ENCODE data around the gene JAG1. TPM values are rescaled to one million over a fixed set of nuclear protein-coding genes. Genes with fewer than 3 reads are reported as not detected.
A peak's percentile ranks its signal among the peaks of the same experiment; 100 is the strongest.

Gene JAG1
- total RNA-seq, 1 donor from 2014 or later = 278 TPM

GRCh38 chr20:10699941-10700340, 26.1 kb upstream of the JAG1 start:
- Histone ChIP-seq H3K27me3 (ENCODE audit: insufficient read depth, low read length) (no peaks in the 10 kb centered on the region), H3K36me3 (ENCODE audit: insufficient read depth, low read length) (no peaks in the 10 kb centered on the region)

GRCh38 chr20:10699489-10699888, 25.7 kb upstream of the JAG1 start:
- no peaks in the 10 kb centered on the region for H3K79me2 ChIP-seq (ENCODE audit: insufficient read depth, low read length)
- FAIRE-seq = no peak
- no peak overlapping the region for H3K4me3 ChIP-seq (ENCODE audit: insufficient read depth, low read depth, low read length)
- no peak overlapping the region for H3K27ac ChIP-seq (ENCODE audit: low read depth, low read length)
- no peaks in the 10 kb centered on the region for H3K4me1 ChIP-seq (ENCODE audit: insufficient read depth, low read length)
- no peaks in the 10 kb centered on the region for H3K36me3 Mint-ChIP-seq (ENCODE audit: low read depth, unreplicated experiment)
- H3K9ac ChIP-seq (ENCODE audit: low read length) = no peak overlapping the region
- H3K27me3 Mint-ChIP-seq (ENCODE audit: low read depth, unreplicated experiment) = no peaks in the 10 kb centered on the region
- peaks cover 6% of the 10 kb centered on the region for H3K9me3 Mint-ChIP-seq (ENCODE audit: unreplicated experiment)
- no peaks in the 10 kb centered on the region for H3K36me3 ChIP-seq (ENCODE audit: insufficient read depth, low read length)
- H3K4me3 Mint-ChIP-seq (ENCODE audit: unreplicated experiment) = no peak overlapping the region
- H4K20me1 ChIP-seq (ENCODE audit: insufficient read depth, low read length) = no peaks in the 10 kb centered on the region
- no peak for TF ChIP-seq EZH2 (IDR thresholded peaks at IDR 0.05; ENCODE audit: insufficient read depth, low read length)
- TF ChIP-seq CTCF (IDR thresholded peaks at IDR 0.05; ENCODE audit: insufficient read depth, low read depth, low read length) = no peak
- H3K4me2 ChIP-seq (ENCODE audit: low read length) = no peak overlapping the region
- H3K27me3 ChIP-seq (ENCODE audit: insufficient read depth, low read length) = no peaks in the 10 kb centered on the region
- no peaks in the 10 kb centered on the region for H3K9me3 ChIP-seq (ENCODE audit: insufficient read depth, low read depth, low read length)
- no peak overlapping the region for H3K27ac Mint-ChIP-seq (ENCODE audit: unreplicated experiment)
- H2AFZ ChIP-seq (ENCODE audit: low read depth, low read length) = no peak overlapping the region
- no peak for DNase-seq (ENCODE audit: low read depth)
- no peaks in the 10 kb centered on the region for H3K4me1 Mint-ChIP-seq (ENCODE audit: low read depth, unreplicated experiment)

More at GRCh38 chr20:10699941-10700340, 26.1 kb upstream of the JAG1 start:
- Mint-ChIP-seq H3K4me1 (ENCODE audit: low read depth, unreplicated experiment) (no peaks in the 10 kb centered on the region), H3K27ac (ENCODE audit: unreplicated experiment) (no peak overlapping the region), H3K4me3 (ENCODE audit: unreplicated experiment) (no peak overlapping the region), H3K9me3 (ENCODE audit: unreplicated experiment) (peaks cover 6% of the 10 kb centered on the region), H3K36me3 (ENCODE audit: low read depth, unreplicated experiment) (no peaks in the 10 kb centered on the region), H3K27me3 (ENCODE audit: low read depth, unreplicated experiment) (no peaks in the 10 kb centered on the region)
- Histone ChIP-seq H3K4me1 (ENCODE audit: insufficient read depth, low read length) (no peaks in the 10 kb centered on the region), H3K9ac (ENCODE audit: low read length) (no peak overlapping the region), H3K79me2 (ENCODE audit: insufficient read depth, low read length) (no peaks in the 10 kb centered on the region), H2AFZ (ENCODE audit: low read depth, low read length) (no peak overlapping the region), H3K27ac (ENCODE audit: low read depth, low read length) (no peak overlapping the region), H3K9me3 (ENCODE audit: insufficient read depth, low read depth, low read length) (no peaks in the 10 kb centered on the region), H3K4me3 (ENCODE audit: insufficient read depth, low read depth, low read length) (no peak overlapping the region), H3K4me2 (ENCODE audit: low read length) (no peak overlapping the region), H4K20me1 (ENCODE audit: insufficient read depth, low read length) (no peaks in the 10 kb centered on the region)
- TF ChIP-seq EZH2 (IDR thresholded peaks at IDR 0.05; ENCODE audit: insufficient read depth, low read length) = no peak
- TF ChIP-seq CTCF (IDR thresholded peaks at IDR 0.05; ENCODE audit: insufficient read depth, low read depth, low read length) = no peak
- DNase-seq (ENCODE audit: low read depth) (no peak), FAIRE-seq (no peak)

GRCh38 chr20:10696650-10697049, 22.9 kb upstream of the JAG1 start:
- H3K27ac Mint-ChIP-seq (ENCODE audit: unreplicated experiment) = no peak overlapping the region
- Histone ChIP-seq H3K4me1 (ENCODE audit: insufficient read depth, low read length) (no peaks in the 10 kb centered on the region), H3K9me3 (ENCODE audit: insufficient read depth, low read depth, low read length) (no peaks in the 10 kb centered on the region), H3K4me2 (ENCODE audit: low read length) (no peak overlapping the region), H3K27me3 (ENCODE audit: insufficient read depth, low read length) (no peaks in the 10 kb centered on the region), H3K4me3 (ENCODE audit: insufficient read depth, low read depth, low read length) (no peak overlapping the region), H3K9ac (ENCODE audit: low read length) (no peak overlapping the region), H3K27ac (ENCODE audit: low read depth, low read length) (no peak overlapping the region), H3K36me3 (ENCODE audit: insufficient read depth, low read length) (no peaks in the 10 kb centered on the region), H2AFZ (ENCODE audit: low read depth, low read length) (no peak overlapping the region), H4K20me1 (ENCODE audit: insufficient read depth, low read length) (no peaks in the 10 kb centered on the region), H3K79me2 (ENCODE audit: insufficient read depth, low read length) (no peaks in the 10 kb centered on the region)
- DNase-seq (ENCODE audit: low read depth) (no peak), FAIRE-seq (no peak)
- no peaks in the 10 kb centered on the region for H3K27me3 Mint-ChIP-seq (ENCODE audit: low read depth, unreplicated experiment)
- no peak overlapping the region for H3K4me3 Mint-ChIP-seq (ENCODE audit: unreplicated experiment)
- H3K36me3 Mint-ChIP-seq (ENCODE audit: low read depth, unreplicated experiment) = no peaks in the 10 kb centered on the region
- H3K9me3 Mint-ChIP-seq (ENCODE audit: unreplicated experiment) = peaks cover 3% of the 10 kb centered on the region
- H3K4me1 Mint-ChIP-seq (ENCODE audit: low read depth, unreplicated experiment) = no peaks in the 10 kb centered on the region
- peak; percentile 39 for TF ChIP-seq CTCF (IDR thresholded peaks at IDR 0.05; ENCODE audit: insufficient read depth, low read depth, low read length)
- no peak for TF ChIP-seq EZH2 (IDR thresholded peaks at IDR 0.05; ENCODE audit: insufficient read depth, low read length)

Data from astrocyte (in vitro differentiated cells and primary cell).